ENCODE results near the gene ELL.
A peak's percentile ranks its signal among the peaks of the same experiment; 100 is the strongest.
"Not testable (repeated sequence)": the region's sequence is repeated elsewhere in the genome, so short reads cannot be mapped to it uniquely, and the experiment has no call there.

Gene ELL

DNA sequence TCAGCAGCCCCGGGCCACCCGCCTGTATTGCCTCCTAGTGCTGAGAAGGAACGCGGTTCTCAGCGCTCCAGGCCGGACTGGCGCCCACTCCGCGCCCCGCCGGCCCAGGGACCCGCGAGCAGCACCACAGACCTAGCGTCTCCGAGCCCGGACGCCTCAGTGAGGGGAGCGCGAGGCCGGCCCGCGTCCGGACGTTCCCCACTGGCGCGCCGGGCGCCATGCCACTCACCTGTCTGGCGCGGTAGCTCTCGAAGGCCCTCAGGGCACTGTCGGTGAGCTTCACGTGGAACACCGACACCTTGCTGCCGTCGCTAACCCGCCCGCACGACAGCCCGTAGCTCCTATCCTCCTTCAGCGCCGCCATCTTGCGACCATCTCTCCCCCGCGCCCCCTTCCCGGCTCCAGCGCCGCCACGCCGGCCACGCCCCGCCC is at the start of gene ELL:
Gene ELL (minus strand): TSS at position 379 of the 432 bp plus-strand sequence. CDS start 15 bp downstream, at position 364.
- DNase-seq = no peak

DNA sequence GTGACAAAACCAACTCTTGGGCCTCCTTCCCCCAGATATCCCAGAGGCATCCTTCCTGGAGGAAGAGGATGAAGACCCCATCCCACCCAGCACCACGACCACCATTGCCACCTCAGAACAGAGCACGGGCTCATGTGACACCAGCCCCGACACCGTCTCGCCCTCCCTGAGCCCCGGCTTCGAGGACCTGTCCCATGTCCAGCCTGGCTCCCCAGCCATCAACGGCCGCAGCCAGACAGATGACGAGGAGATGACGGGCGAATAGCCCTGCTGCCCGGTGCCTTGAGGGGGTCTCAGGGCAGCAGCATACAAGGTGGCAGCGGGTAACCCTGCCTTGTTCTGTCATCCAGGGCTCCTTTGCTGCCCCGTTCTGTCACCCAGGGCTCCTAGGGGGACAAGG is 46.5 kb upstream of the ELL start:
- no peak for DNase-seq

DNA sequence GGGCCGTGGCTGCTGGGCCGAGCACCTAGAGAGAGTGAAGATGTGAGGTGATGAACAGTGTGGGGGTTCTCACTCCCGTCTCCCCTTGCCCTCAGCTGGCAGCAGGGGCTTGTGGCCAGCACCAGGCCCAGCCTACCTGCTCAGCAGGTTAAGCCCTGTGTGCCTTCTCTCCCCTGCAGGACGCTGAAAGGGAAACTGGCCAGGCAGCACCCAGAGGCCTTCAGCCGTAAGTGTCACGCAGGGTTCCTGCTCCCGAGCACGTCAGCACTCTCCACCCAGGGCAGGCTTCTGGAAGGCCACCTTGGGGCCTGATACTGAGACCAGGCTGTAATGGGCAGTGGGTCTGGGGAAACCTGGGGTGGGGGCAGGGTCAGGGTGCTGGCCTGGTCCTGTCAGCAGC is 45.1 kb upstream of the ELL start:
- DNase-seq = no peak

DNA sequence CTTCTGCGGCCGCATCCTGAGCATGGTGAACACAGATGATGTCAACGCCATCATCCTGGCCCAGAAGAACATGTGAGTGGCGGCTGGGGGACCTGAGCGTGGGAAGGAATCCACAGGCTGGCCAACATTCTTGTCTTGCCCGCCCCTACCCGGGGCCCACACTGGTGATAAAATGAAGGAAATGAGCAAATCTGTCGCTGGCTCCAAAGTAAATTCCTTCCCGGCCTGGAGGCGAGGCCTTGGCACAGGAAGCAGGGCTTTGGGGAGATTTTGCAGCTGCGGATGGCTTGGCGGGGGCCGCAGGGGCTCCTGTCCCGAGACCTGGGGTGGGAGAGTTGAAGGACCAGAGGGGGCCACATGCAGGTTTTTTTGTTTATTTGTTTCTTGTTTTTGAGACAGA is 40.2 kb upstream of the ELL start:
- DNase-seq = no peak

DNA sequence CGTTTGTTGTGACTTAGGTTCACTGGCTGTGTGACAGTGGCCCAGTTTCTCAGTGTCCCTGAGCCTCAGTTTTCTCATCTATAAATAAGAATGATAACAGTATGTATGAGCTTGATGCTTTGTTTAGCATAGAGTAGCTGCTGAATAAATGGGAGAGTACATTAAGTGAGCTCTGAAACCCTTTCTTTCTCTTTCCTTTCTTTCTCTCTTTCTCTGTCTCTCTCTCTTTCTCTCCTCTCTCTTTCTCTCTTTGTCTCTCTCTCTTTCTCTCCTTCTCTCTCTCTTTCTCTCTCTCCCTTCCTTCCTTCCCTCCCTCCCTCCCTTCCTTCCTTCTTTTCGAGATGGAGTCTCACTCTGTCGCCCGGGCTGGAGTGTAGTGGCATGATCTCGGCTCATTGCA is 37.8 kb upstream of the ELL start:
- DNase-seq = no peak

DNA sequence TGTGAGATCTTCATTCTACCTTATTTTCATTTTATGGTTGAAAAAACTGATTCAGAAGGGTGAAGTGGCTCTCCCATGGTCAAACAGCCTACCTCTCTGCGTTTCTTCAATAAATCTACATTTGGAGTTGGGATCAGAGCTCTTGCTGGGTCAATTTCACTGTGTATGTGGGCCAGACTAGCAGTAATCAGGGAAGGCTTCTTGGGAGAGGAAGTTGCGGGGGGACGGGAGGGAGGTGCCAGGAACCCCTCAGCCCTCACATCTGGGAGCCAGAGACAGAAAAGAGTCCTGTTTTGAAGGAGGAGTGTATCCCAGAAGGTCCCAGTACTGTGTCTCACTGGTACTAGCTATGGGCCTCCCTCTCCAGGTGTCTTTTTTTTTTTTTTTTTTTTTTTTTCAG is 36.7 kb upstream of the ELL start:
- no peak for DNase-seq

DNA sequence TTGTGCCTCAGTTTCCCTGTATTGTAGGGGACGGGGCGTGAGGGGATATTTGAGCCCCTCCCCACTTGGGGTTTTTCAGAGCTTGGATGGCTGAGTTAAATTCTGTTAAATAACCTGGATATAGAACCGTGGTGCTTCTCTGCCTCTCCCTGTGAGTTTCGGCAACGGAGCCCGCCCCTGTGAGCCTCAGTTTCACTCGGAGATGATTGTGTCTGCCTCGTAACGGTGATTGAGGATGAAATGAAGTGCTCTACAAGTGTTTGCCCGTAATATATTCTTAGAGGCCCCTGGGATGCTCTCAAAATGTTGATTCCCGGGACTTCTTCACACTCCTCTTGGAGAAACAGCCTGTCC is 36.3 kb upstream of the ELL start:
- DNase-seq = no peak

DNA sequence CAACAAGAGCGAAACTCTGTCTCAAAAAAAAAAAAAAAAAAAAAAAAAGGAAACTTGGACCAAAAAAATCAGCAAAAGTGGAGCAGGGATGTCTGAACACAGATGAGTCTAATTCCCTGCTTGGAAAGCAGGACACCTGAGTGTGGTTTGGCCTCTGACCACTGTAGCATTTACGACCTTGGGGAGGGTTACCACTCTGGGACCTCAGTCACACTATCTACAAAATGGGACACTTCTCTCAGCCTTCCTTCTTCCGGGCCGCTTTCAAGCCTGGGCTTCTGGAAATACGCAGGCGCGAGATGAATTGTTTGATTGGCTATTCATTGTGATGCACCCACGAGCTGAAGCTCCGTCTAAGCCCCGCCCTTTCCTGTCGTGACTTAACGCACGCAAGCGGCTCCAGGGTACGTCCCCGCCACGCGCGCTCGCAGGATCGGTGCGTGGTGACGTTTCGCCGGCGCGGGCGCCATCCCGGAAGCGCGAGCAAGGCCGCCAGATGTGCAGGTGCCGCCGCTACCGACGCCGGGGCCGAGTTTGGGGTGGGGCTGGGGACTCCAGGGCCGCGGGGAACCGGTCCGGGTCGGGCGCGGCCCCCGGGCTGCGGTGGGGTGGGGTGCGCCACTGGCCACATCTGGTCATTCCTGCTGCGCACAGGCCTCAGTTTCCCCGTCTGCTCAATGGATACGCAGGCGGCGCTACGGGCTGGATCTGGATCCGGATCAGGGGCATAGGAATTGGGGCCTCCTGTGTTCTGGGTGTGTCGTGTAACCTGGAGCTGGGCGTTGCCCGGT is 35.7 kb upstream of the ELL start, which contains the start of gene KXD1:
Gene KXD1 (plus strand): TSS at position 460 of the 791 bp plus-strand sequence. CDS start 4,187 bp downstream, outside the sequence.
- peak; percentile 96 for DNase-seq

DNA sequence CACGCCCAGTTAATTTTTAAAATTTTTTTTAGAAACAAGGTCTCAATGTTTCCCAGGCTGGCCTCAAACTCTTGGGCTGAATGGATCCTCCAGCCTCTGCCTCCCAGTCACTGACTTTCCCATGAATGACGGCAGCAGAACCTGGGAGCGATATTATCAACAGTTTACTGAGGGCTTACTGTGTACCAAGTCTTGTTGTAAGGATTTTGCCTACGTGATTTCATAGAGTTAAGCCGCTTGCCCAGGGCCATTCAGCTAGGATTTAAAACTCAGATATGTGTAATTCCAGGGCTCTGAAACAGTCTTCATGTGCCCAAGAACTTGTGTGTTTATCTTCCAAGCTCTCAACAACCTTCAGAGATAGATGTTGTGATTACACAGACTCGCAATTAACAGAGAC is 29.8 kb upstream of the ELL start:
- DNase-seq = no peak

DNA sequence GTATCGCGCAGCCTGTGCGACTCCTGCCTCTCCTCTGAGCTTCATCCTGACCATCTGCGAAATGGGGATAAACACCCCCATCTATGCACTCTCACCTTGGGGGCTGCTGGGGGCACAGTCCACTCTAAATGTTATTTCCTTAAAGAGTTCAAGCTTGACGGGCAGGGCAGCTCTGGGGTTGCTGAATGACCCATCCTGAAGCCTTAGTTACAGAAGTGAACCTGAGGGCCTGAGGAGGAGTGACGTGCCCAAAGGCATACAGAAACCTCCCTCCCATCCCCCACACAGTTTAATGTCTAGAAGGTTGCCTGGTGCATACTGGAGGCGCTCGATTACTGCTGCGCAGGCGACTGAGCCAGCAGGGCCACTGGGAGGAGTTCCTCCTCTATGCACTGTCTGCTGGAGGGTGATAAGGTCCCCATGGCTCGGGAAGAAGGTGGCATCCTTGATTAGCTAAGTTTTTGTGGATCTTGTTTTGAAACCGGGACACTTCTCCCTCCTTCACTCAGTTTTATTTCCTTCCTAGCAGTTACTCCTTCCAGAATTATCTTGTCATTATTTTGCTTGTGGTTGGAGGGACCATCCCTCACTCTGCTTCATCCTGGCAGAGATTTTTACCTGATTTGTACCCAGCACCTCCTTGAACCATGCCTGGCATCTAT is 22.1 kb upstream of the ELL start:
- peak; percentile 82 for DNase-seq

DNA sequence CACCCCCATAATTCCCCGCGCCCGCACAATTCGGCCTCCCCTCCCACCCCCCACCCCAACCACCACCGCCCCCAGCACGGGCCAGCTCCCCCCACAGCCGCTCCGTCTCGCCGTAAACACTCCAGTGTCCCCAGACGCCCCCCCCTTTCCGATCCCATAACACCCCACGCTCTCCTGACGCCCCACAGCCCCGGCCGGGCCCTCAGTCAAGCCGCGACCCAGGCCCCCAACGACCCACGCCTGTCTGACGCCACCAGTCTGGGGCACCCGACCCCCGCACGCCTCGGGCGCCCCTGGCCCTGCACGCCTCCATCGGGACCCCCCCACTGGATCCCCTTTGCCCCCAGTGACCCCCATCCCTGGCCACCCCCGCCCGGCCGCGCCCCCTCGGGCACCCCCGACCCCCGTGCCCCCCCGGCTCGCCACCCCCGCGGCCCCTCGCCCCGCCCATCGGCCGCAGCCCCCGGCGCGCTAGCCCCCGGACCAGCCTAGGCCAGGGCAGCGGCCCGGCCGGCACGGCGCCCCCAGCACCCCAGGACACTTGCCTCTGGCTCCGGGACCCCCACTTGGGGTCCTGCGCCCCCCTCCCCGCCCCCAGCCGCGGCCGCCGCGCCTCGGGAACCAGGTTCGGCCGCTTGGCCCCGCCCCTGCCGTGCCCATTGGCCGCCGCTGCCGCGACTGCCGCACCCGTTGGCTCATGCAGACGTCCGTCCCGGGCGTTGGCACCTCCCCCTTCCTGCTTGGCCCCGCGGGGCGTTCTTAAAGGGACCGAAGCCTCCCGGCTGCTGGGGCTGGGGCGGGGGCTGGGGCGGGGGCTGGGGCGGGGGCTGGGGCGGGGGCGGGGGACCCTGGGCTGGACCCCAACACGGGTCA is 21.3 kb upstream of the ELL start, which contains the start of gene FKBP8:
Gene FKBP8 (minus strand): TSS at position 633 of the 873 bp plus-strand sequence. CDS start 1,603 bp downstream, outside the sequence.
- peak; percentile 98 for DNase-seq

DNA sequence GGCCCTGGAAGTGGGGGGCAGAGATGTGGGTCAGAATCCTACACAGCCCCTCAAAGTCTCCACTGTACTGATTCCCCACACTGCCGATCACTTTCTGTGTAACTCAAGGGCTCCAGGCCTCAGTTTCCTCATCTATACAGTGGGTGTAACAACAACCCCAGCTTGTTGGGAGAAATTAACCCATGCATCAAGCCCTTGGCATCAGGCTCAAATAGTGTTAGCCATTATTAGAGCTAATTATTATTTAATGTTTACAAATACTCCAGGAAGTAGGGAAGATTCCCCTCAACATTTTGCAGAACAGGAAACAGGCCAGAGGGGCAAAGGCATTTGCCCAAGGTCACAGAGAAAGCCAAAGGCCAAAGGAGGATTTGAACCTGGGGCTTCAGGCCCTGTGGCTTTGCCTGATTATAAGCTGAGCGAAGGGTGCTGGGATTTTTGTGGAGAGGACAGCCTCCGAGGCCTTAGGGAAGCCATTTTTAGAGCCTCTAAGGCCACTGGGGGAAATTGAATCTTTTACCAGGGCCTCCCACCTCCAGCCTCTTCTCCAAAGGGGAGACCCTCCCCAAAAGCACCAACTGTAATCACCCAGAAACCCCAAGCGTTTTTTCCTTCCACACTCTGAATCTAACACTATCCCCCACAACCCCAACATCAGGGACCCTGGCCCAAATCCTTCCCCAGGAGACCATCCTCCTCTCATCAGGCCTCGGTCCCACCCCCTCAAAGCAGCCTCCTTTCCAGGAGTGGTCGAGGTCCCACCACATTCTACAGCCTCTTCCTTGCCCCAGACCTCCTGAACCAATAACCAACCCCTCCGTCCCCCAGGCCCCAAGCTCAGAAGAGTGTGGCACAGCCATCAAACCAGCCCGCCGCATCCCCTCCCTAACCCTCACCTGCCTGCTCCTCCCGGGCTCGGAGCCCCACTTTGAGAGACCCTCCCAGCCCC is 20.4 kb upstream of the ELL start:
- peak; percentile 69 for DNase-seq

DNA sequence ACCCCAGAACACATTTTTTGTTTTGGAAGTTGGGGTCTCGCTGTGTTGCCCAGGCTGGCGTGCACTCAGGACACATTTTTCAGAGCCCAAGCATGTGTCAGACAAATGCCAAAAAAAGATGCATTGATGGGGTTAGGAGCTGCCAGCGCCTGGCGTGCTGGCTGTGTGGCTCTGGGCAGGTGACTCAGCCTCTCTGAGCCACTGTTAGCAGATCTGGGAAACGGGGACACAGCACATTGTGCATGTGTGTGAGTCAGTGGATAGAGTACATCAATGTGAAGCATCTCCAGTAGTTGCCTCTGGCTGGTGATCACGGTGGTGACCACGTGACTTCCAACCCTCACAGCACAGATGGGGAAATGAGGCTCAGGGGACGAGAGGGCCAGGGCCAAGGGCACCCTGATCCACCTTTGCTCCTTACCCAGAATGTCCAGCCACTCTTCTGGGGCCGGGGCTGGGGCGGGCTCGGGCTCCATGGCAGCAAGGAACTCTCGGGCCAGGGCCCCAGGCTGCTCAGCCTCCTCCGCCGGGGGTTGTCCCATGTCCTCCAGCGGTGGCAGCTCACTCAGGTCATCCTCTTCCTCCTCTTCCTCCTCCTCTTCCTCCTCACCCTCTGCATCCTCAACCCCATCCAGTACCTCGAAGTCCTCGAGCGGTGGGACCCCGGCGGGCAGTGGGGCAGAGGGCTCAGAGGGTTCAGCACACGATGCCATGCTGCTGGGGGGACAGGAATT is 19.6 kb upstream of the ELL start:
- no peak for DNase-seq

DNA sequence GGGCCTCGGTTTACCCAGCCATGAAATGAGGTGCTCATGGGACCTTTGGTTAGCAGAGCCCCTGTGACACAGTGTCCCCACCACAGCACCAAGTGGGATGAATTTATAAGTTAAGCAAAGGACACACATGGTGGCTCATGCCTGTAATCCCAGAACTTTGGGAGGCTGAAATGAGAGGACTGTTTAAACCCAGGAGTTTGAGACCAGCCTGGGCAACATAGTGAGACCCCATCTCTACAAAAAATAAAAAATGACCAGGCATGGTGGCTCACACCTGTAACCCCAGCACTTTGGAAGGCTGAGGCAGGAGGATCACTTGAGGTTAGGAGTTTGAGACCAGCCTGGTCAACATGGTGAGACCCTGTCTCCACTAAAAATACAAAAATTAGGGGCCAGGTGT is 18.3 kb upstream of the ELL start:
- not testable (repeated sequence) for DNase-seq

DNA sequence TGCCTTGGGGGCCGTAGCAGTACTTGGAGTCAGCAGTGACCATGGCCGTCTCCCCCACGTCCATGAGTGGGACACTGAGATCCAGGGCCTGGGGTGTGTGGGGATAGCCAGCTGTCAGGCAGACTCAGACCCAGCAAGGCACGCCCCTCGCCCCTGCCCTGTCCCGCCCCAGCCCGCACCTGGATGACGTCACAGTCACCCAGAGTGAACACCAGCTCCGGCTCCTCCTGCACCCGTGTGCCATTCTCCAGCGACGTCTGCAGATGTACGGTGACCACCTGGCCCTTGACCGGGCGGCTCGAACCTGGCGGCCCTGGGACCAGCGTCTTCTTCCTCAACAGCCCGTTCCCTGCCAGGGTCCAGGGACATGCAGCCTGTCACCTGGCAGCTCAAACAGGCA is 17.5 kb upstream of the ELL start:
- no peak for DNase-seq

DNA sequence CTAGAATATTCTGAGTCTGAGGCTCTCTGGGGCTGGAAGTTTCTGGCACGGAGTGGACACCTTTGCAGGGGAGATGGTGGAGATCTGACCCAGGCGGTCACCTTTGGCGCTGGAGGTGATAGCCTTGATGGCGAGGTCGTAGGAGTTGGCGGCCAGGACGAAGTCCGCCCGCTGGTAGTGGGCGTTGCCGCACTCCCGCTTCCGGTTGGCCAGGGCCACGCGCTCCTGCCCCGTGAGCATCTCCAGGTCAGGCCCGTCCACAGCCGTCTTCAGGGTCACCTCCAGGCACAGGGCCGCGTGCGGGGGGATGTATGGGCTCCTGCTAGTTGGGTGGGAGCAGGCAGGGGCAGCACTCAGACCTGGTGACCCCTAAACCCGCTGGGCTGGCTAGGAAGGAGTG is 16.2 kb upstream of the ELL start:
- no peak for DNase-seq

DNA sequence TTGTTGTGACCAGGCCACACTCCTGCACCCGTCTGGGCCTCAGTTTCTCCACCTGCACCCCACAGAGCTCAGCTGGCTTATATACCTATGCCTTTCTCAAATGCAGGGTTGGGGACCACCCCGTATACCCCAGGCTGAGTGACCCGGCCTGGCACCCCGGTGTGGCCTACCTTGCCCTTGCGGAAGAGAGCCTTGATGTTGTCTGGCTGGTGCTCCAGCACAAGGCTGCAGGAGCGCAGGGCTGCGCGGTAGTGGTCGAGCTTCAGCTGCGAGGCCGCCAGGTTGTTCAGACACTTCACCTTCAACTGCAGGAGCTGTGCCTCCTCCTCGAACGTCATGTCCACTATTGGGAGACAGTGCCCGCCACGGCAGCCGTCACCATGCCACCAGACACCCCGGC is 15.6 kb upstream of the ELL start:
- no peak for DNase-seq

DNA sequence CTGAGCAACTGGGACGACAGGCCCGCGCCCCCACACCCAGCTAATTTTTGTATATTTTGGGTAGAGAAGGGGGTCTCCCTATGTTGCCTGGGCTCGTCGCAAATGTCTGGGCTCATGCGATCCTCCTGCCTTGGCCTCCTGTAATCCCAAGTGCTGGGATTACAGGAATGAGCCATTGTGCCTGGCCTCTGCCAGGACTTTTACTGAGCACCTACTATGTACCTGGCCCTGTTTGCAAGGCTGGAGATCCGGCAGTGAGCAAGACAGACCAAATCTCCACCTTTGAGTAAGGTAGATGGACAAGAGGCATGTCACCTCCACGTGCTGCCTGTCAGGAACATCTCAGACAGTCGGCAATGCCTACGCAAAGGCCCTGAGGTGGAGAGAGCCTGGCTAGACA is 14.6 kb upstream of the ELL start:
- no peak for DNase-seq

DNA sequence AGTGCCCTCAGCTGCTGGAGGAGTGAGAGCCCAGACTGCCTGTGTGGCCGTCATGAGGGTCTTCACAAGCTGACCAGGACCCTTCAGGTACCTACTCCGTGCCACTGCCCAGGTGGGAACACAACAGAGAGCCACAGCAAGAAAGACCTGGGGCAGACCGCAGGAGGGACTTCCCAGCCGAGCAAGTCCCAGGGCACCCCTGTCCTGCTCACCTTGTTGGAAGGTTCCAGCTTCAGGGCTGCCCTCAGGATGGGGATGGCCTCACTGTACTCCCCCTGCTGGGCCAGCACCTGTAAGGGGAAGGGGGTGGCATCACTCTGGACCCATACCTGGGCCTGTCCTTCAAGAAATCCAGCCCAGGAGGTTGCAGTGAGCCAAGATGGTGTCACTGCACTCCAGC is 11.2 kb upstream of the ELL start:
- DNase-seq = no peak

DNA sequence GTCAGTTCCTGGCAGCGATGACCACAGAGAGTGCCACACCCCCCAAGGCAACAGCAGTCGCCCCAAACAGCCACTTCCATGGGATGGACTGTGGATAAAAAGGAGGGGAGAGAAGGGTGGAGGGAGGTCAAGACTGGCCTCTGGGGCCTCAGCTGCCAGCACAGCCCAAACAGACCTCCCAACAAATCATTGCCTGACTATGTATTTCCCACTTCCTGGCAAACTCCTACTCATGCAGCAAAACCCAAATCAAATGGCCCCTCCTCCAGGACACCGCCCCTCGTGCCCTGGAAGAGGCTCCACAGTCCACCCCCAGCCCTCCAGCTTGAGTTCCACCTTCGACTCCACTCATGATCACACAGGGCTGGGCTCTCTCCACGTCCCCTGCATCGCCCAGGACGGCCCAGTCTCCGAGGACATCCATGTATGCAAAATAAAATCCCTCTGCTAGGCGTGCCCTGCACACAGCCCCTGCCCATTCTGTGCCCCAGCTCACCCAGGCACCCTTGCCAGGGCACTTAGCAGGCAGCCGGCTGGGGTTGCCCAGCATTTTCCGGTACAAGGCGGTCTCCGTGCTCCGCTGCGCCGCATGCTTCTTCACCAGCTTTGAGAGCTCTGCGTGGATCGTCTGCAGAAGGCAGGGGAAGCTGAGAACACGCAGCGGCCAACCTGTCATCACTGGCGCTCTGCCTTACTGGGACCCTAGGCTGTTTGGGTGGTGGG is 10.5 kb upstream of the ELL start:
- DNase-seq = no peak

DNA sequence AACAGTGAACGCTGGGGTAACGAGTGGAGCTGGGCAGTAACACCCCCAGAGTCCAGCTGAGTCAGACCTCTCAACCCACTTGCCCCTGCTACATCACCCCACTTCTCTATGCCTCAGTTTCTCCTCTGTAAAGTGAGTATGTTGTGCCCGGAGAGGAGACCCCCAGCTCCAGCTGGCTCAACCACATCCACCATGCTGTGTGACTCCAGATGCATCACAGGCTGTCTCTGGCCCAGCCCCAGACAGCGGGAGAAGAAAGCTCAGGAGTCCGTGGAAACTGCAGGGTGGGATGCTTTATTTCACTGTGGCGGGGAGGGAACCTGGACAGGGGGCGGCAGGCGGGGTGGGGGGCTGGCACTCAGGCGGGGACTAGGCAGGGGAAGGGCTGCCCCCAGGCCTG is 9.6 kb upstream of the ELL start:
- no peak for DNase-seq
